Ascending aorta (tissue), 2 donors: ENCODE data around the gene TSFM. TPM values are rescaled to one million over a fixed set of nuclear protein-coding genes. Genes with fewer than 3 reads are reported as not detected.

Experiments used
- DNase-seq, 2 donors: peaks; one replicate each; pipeline ENCODE4 v3.0.0-alpha.2; 2019; ENCODE audit warnings: low spot score in 2 of 2
- H3K27ac ChIP-seq, 2 donors: fragments of 200-600 bp; sonication (generic); one replicate each; pipeline ENCODE4 v1.5.1; 2016 to 2017; ENCODE audit warnings: mild to moderate bottlenecking in 1 of 2
- H3K27me3 ChIP-seq: fragments of 200-600 bp; sonication (generic); one replicate; pipeline ENCODE4 v1.5.1; 2017
- H3K36me3 ChIP-seq, 2 donors: fragments of 200-600 bp; sonication (generic); one replicate each; pipeline ENCODE4 v1.5.1; 2016
- H3K4me1 ChIP-seq, 2 donors: fragments of 200-600 bp; sonication (generic); one replicate each; pipeline ENCODE4 v1.5.1; 2016 to 2017; ENCODE audit warnings: mild to moderate bottlenecking in 1 of 2
- H3K4me3 ChIP-seq, 2 donors: fragments of 200-600 bp; sonication (generic); one replicate each; pipeline ENCODE4 v1.5.1; 2016 to 2017; ENCODE audit warnings: mild to moderate bottlenecking in 1 of 2
- H3K9me3 ChIP-seq, 2 donors: fragments of 200-600 bp; sonication (generic); one replicate each; pipeline ENCODE4 v1.5.1; 2016
- intact Hi-C: fragments of 100-400 bp; cut with DNase I; formaldehyde crosslinking; loops from one replicate; pipeline ENCODE4 v1.15.1; 2023
- total RNA-seq: library from RNA; depleted of rRNA; stranded (reverse); fragments of >200 nt; gene quantifications from one replicate; pipeline ENCODE4 v1.1.0, GENCODE V29; 2016
- TF ChIP-seq, protein P1 (sequence below), 3 experiments: fragments of 200-600 bp in 2 of 3; fragments of 450-650 bp in 1 of 3; sonication (generic) in 2 of 3; IDR thresholded peaks; one replicate each; pipeline ENCODE4 v1.5.1; 2016 to 2019; ENCODE audit warnings: antibody characterized with exemption in 3 of 3, mild to moderate bottlenecking in 1 of 3, moderate library complexity in 1 of 3

TSFM gene
- total RNA-seq = 46.8 TPM

DNA sequence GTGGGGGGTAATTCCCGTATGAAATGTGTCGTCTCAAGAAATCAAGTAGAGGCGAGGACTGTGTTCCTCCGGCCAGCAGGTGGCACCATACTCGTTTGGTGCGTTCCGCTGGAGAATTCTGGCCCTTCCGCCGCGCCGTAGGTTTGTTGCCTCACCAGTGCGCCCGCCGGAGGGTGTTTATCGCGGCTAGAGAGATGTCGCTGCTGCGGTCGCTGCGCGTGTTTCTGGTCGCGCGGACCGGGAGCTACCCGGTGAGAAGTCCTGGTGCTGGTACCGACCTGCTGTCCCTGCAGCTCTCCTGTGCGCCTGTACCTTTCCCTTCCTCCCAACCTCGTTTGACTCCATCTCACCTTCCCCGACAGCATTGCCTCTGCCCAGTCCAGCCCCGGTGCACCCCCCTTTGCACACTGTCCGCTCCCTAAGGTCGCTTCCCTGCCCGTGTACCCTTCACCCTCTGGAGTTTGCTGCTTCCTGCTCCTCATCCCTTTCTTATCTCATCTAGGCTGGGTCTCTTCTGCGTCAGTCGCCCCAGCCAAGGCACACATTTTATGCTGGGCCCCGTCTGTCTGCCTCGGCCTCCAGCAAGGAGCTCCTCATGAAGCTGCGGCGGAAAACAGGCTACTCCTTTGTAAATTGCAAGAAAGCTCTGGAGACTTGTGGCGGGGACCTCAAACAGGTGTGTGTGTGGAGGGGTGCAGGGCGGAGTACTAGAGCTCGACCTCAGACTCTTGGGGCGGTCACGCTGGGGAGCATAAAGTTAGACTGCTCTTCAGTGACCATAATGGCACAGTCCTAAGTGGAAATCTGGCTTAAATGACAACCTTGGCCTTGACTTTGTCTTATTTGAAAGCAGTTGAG lies at the start of gene TSFM:
Gene TSFM (plus strand): TSS at position 180 of the 858 bp plus-strand sequence. CDS start 15 bp downstream, at position 195.
- Histone ChIP-seq H3K4me1 (peaks cover 7 to 14% of the 10 kb centered on the region in 2 donors), H3K9me3 (no peaks in the 10 kb centered on the region), H3K27me3 (no peaks in the 10 kb centered on the region), H3K4me3 (peak within 1 kb of the TSS; percentile 77 to 97), H3K36me3 (peaks cover 20 to 24% of the 10 kb centered on the region in 2 donors), H3K27ac (peak within 1 kb of the TSS; percentile 48 to 70)
- DNase-seq = peak; percentile 75 to 97
- intact Hi-C loops = loop anchor here (1.0 kb wide), 1 partner anchor 122 kb away; no protein-coding TSS in a partner anchor
- TF ChIP-seq, protein P1, sequence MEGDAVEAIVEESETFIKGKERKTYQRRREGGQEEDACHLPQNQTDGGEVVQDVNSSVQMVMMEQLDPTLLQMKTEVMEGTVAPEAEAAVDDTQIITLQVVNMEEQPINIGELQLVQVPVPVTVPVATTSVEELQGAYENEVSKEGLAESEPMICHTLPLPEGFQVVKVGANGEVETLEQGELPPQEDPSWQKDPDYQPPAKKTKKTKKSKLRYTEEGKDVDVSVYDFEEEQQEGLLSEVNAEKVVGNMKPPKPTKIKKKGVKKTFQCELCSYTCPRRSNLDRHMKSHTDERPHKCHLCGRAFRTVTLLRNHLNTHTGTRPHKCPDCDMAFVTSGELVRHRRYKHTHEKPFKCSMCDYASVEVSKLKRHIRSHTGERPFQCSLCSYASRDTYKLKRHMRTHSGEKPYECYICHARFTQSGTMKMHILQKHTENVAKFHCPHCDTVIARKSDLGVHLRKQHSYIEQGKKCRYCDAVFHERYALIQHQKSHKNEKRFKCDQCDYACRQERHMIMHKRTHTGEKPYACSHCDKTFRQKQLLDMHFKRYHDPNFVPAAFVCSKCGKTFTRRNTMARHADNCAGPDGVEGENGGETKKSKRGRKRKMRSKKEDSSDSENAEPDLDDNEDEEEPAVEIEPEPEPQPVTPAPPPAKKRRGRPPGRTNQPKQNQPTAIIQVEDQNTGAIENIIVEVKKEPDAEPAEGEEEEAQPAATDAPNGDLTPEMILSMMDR (IDR thresholded peaks at IDR 0.05) = peak; percentile 89 to 93 (median 91)

DNA sequence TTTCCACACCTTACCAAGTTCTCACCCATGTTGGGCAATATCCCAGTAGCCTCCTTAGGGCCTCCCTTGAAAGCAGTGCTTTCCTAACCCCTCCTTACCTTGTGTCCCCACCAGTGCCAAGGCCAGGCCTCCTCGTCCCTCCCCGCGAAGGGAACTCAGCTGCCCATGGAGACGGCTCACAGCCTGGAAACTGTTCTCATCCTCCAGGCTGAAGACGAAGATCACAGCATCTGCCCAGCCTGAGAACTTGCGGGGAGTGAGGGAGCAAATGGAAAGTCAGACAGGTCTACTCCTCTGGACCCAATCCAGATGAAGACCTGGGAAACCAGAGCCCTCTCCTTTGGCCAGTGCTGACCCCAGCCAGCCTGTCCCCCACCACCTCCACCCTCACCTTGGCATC lies 48.7 kb upstream of the TSFM start:
- H3K4me1 ChIP-seq = peaks cover 21 to 24% of the 10 kb centered on the region in 2 donors
- intact Hi-C loops = no loop called here
- H3K4me3 ChIP-seq = no peak overlapping the region
- H3K27me3 ChIP-seq = peaks cover 29% of the 10 kb centered on the region
- H3K36me3 ChIP-seq = no peaks in the 10 kb centered on the region
- no peak for DNase-seq
- TF ChIP-seq, protein P1 (IDR thresholded peaks at IDR 0.05) = no peak
- H3K9me3 ChIP-seq = no peaks in the 10 kb centered on the region
- H3K27ac ChIP-seq = no peak overlapping the region

DNA sequence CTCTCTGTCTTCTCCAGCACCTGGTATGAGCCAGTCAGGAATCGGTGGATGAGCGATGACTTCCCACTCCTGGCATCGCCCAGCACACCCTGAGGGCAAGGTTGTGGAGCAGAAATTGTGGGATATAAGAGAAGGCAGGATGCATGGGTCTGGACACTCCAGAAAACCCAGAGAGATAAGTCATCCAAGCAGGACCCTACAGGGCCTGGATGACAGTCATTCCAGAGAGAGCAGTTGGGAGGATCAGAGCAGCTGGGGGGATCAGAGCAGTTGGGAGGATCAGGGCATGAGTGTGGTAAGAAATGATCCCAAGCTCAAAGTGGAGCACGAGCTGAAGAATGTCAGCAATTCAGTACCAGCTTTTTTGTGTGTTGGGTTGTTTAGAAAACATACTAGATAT lies 48.0 kb upstream of the TSFM start:
- DNase-seq = no peak
- no peak overlapping the region for H3K27ac ChIP-seq
- H3K36me3 ChIP-seq = no peaks in the 10 kb centered on the region
- TF ChIP-seq, protein P1 (IDR thresholded peaks at IDR 0.05) = no peak
- peaks cover 24% of the 10 kb centered on the region in 2 donors for H3K4me1 ChIP-seq
- H3K9me3 ChIP-seq = no peaks in the 10 kb centered on the region
- intact Hi-C loops = no loop called here
- no peak overlapping the region for H3K4me3 ChIP-seq
- H3K27me3 ChIP-seq = peaks cover 33% of the 10 kb centered on the region

DNA sequence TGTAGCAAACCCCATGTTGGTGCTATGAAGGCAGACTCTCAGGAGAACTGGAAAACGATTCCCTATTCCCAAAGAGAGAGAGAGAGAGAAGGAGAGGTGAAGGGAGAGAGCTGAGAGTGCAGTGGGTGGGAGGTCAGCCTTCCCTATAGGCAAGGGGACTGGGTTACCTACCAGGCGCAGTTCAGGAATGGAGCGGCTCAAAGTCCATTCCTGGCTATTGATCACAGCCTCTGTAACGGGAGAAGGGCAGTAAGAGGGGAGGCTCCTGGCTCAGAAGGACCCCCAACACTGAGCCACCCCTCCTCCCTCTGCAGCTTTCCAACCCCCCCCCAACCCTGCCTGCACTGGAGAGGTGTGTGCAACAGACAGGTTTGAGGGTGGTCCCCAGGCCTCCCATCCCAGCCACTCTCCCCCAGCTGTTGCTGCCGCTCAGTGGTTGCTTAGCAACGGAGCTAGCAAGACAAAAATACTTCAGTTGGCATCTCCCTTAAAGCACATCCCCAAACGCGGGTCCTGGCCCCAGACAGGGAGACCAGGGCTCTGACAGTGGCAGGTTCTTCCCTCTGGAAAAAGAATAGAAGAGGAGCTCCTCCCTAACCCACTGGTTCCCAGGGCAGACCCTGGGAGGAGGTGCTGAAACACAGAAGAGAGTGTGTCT lies 47.3 kb upstream of the TSFM start:
- no peak for DNase-seq
- TF ChIP-seq, protein P1 (IDR thresholded peaks at IDR 0.05) = no peak
- intact Hi-C loops = no loop called here
- H3K36me3 ChIP-seq = no peaks in the 10 kb centered on the region
- peaks cover 33% of the 10 kb centered on the region for H3K27me3 ChIP-seq
- no peaks in the 10 kb centered on the region for H3K9me3 ChIP-seq
- peaks cover 24% of the 10 kb centered on the region in 2 donors for H3K4me1 ChIP-seq
- H3K27ac ChIP-seq = no peak overlapping the region
- H3K4me3 ChIP-seq = no peak overlapping the region

DNA sequence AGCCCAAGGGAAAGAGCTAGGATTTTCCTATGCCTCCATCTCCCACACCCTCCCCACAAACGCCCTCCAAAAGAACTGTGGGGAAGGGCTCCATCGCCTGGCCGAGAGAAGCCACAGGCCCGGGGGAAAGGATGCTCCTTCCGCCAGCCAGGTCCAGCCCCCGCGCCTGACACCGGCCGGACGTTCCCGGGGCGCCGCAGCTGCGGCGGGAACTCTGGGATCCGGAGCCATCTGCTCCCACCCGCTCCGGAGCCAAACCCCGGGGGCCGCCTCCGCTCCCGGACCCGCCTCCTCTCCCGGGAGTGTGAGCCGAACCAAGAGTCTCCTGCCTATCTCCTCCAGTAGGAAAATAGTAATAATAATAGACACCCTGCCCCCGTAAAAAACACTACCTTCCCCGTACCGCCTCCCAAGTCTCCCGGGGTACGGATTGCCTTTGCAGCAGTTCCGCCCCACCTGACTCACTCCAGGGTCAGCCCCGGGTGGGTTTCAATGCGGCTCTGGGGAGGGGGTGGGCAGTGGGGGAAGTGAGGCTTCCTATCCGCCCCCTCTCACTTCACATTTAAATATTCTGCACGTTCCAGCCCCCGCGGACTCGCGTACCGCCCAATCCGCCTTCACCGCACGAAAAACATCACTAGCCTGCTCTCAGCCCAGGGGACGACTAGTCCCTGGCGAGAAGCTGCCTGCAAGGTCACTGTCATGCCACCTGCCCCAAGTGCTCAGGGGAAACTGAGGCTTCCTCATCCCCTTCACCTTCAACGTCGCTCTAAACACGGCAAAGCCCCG lies 46.4 kb upstream of the TSFM start:
- Histone ChIP-seq H3K27me3 (peaks cover 33% of the 10 kb centered on the region), H3K9me3 (no peaks in the 10 kb centered on the region), H3K36me3 (no peaks in the 10 kb centered on the region), H3K4me3 (peak overlapping the region; percentile 9 to 41), H3K27ac (no peak overlapping the region), H3K4me1 (peaks cover 24% of the 10 kb centered on the region in 2 donors)
- TF ChIP-seq, protein P1 (IDR thresholded peaks at IDR 0.05) = peak in 1 of 3 experiments; percentile 12
- no peak for DNase-seq
- intact Hi-C loops = no loop called here
